DMS79 (cell line): Measurements from ENCODE around the gene AIRE.

Experiments
- DNase-seq: peaks from one replicate; lab custom pipeline; 2025; lab: John Stamatoyannopoulos, UW

The AIRE gene

DNA sequence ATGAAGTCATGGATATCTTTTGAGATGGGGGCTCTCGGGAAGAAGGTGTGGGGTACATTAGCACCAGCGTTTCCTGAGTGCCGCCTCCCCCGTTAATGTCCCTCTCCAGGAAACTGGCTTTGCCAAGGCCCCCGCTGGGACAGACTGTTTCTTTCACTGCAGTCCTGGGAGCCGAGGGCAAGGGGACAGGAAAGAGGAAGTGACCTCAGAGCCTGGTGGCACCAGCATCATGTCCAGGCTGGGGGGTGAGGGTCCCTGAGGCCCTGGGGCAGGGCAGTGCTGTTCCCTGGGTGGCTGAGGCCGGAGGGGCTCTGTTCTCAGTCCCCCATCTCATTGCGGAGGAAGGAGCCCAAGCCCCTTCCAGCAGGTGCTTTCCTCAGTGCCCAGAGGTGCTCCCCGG is 20.0 kb downstream of the AIRE start:
- DNase-seq = no peak

DNA sequence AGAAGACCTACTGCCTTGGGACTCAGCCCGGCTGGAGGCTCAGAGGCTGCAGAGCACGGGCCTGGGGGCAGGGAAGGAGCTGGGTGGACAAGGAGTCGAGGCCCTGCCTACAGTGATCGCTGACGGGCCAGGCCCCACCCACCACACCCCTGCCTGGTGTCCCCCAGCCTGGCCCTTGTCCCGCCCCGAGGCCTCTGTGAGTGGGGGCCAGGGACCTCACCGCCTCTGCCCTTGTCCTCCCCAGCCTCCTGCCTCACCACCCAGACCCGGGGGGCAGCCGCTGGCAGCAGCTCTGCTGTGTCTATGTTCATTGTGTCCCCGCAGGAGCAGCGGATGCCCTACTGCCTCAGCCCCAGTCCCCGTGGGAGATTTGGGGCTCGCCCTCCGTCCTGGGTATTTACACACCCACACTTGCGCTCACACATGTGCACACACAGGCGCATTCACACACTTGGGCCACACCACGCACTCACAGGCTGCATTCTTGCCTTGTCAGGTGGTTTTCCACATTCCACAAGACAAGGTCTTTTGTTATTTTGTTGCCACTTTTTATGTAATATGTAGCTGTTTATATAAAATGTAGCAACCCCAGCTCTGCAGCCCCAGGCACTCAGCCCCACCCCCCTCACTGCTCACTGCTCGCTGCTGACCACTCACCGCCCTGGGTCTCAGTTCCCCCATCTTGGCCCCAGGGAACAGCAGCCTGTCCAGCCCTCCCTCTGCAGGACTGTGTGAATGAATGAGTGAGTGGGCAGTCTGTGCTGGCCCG is 21.4 kb downstream of the AIRE start:
- no peak for DNase-seq

DNA sequence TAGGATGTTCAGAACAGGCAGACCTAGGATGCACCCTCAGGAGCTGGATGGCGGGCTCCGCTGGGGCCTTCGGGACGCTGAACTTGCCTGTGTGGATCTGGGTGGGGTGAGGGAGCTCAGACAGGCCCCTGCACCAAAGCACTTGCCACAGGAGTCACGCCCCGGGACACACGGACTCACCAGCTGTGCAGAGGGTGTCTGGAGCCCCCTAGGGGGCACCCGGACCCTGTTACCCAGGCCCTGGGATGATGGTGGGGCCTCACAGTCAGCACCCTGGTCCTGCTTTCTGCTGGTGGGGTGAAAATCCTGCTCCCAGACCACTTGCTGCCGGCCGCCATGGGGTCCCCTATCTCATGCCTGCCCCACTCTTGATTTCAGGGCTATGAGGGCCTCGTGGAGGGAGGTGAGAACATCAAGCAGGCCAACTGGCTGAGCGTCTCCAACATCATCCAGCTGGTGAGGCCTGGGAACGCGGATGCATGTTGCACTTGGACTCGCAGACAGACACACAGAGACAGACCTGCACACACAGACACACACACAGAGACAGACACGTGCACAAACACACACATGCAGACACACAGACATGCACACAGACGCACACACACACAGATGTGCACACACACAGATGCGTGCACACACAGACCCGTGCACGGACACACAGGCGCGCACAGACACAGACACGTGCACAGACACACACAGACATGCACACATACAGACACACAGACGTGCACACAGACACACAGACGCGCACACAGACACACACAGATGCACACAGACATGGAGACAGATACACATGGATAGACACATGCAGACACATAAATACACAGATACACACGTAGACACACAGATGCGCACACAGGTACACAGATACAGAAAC is 25.2 kb downstream of the AIRE start:
- DNase-seq = no peak

DNA sequence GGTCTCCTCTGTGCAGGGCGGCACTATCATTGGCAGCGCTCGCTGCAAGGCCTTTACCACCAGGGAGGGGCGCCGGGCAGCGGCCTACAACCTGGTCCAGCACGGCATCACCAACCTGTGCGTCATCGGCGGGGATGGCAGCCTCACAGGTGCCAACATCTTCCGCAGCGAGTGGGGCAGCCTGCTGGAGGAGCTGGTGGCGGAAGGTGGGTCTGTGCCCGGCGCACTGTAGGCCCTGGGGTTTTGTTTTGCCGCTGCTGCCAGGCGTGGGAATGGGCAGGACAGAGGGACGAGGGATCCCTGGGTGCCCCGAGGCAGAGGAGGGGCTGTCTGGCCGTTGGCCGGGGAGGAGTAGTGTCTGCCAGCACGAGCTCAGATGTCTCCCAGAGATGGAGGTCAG is 26.4 kb downstream of the AIRE start:
- no peak for DNase-seq

DNA sequence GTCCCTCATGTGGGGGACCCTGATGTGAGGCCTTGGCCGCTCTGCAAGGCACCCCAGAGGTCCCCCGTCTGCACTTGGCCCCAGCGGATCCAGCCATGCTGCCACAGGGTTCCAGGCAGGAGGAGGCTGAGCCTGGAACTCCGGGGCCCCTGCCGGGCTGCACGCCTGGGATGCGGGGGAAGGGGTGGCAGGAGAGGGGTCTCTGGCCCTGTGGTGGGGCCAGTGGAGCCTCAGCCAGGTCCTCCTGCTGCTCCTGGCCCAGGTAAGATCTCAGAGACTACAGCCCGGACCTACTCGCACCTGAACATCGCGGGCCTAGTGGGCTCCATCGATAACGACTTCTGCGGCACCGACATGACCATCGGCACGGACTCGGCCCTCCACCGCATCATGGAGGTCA is 27.0 kb downstream of the AIRE start:
- no peak for DNase-seq

DNA sequence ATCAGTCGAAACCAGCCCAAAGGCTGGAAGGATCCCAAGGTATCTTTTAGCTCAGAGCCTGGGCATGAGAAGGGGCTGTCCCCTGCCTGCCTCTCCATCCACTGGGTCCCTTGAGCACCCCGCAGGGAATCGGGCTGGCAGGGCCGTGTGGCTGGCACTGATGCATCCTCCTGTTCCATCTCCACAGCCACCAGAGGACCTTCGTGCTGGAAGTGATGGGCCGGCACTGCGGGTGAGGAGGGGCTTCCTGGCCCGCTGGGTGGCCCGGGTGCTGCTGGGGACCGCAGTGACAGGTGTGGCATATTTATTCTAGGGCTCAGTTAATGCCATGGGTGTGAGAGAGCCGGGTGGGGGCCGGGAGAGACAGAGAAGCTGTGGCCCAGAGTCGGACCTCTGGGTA is 27.8 kb downstream of the AIRE start:
- no peak for DNase-seq

DNA sequence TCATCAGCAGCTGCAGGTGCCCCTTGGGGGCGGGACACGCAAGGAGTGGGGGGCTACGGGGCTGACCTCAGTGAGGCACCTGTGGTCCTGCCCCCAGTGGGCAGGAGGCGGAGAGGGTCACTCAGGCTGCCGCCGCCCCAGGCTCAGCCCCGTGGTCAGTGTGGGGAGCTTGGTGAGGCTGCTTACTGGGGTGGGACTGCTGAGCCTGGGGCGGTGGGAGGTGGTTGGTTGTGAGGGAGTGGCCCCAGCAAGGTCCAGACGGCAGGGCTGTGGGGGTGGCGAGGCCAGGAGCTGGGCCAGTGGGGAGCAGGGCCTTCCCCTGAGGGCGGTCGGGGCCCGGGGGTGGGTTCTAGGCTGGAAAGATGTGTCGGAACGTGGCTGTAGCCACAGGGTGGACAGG is 28.5 kb downstream of the AIRE start:
- DNase-seq = no peak

DNA sequence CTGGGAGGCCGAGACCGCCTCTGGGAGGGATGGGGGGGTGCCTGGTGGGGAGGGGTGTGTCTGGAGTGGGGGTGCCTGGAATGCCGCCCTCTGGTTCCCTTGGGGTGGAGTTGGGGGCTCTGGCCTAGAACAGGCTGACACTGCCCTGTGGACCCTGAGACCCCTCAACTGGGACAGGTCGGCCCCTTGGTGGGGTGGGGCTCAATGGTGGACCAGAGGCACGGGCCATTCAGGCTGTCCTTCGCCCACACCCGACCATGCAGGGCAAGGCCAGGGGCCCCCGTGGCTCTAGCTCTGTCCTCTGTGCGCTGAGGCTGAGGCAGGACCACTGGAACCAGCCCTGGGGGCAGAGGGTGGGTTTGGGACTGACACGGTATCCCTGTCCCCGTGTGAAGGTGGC is 28.9 kb downstream of the AIRE start:
- no peak for DNase-seq

DNA sequence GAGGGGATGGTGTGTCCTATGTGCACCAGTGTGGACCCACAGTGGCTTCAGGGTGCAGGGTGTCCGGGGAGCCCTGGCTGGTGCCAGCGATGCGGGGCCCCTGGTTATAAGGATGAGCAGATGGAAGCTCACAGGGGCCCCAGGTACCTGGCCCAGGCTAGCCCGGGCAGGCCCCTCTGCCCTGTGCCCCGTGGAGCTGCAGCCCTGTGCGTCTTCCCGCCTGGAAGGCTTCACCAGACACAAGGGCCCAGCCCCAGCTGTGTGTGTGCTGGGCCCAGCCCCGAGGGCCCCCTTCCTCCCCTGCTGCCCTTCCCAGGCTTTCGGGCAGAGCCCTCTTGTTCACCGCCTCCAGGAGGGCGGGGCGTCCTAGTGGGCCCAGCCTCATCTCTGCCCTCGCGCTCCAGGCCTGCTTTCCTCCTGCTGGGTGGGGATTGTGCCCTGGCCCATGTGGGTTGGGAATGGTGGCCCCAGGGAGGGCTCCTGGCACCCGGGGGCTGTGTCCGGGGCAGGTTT is 30.1 kb downstream of the AIRE start:
- no peak for DNase-seq

DNA sequence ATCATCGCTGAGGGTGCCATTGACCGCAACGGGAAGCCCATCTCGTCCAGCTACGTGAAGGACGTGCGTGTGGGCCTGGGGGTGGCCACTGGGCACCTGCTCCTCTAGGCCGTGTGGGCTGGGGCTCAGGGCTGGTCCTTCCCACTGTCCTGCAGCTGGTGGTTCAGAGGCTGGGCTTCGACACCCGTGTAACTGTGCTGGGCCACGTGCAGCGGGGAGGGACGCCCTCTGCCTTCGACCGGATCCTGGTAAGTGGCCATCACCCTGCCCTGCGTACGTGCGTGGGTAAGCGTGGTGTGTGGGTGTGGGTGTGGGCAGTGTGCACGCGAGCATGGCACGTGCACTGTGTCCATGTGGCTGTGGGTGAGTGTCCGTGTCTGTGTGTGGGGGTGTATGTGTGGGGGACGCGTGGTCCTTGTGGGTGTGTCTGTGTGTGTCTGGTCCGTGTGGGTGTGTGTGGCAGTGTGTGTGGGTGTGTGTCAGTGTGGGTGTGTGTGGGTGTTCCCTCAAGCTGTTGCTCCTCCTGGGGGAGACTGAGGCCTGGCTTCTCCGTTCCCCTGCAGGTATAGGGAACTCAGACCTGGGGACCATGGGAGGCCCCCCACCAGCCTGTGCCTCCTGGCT is 30.7 kb downstream of the AIRE start:
- DNase-seq = no peak

DNA sequence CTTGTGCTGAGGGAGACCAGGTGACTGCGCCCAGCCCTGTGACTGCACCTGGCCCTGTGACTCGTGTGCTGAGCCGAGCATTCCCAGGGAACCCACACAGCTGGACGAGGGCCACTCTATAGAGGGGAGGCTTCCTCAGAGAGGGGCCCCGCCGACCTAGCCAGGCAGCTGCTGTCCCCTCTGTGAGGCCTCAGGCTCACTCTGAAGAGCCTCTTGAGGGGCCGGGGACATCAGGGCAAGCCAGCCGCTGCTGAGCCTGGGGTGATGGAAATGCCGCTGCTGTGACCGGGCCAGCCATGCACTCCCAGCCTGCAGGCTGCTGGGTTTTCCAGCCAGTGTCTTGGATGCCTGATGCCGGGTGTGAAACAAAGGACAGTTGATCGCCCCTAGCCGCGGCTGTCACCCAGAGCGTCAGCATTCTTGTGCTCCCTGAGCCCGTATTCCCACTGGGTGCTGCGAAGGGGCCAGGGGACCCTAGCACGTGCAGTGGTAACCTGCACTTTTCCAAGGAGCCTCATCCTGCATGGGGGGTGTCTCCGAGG is 31.6 kb downstream of the AIRE start:
- no peak for DNase-seq

DNA sequence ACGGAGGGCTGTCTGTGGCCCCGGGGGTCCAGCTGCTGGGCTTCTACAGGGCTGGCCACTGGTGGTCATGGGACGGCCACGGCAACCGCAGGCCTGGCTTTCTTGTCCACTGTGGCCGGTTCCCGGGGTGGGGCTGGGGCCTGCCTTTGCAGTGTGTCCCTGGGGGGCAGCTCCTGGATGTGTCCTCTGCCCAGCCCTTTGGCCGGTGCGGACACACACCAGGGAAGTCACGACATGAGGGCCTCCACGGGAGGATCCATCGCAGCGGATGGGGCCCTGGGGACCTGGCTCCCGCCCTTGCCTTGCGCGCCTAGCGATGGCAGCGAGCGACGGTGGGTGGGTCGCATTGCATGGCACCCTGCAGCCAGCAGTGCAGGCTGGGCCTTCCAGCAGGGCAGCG is 32.2 kb downstream of the AIRE start:
- DNase-seq = no peak

DNA sequence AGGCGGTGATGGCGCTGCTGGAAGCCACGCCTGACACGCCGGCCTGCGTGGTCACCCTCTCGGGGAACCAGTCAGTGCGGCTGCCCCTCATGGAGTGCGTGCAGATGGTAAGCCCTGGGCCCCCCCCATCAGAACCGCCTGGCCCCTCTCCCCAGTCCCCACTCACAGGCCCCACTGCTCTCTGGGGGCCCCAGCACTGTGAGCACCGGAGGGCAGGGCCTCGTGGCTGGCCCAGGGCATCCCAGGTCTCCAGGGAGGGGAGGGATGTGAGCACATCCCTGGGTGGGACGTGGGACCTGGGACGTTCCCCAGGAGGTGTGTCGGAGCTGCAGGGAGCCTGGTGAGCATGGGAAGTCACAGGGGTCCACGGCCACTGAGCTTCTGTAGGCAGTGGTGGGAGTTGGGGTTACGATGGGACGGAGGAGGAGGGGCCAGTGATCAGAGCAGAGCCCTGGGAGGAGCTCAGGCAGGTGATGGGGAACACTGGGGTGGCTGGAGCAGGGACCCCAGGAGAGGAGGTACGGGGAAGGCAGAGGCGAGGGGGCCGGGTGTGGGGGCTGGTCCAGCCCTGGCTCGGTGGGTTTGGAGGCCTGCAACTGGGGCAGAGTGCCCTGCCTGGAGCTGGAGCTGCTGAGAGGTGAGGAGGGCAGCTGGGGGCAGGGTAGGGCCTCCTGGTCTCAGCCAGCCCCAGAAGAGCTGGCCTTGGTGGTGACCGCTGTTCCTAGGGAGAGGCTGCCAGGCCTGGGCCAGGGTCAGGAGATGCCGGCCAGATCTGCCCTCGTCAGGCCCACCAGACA is 33.0 kb downstream of the AIRE start:
- no peak for DNase-seq

DNA sequence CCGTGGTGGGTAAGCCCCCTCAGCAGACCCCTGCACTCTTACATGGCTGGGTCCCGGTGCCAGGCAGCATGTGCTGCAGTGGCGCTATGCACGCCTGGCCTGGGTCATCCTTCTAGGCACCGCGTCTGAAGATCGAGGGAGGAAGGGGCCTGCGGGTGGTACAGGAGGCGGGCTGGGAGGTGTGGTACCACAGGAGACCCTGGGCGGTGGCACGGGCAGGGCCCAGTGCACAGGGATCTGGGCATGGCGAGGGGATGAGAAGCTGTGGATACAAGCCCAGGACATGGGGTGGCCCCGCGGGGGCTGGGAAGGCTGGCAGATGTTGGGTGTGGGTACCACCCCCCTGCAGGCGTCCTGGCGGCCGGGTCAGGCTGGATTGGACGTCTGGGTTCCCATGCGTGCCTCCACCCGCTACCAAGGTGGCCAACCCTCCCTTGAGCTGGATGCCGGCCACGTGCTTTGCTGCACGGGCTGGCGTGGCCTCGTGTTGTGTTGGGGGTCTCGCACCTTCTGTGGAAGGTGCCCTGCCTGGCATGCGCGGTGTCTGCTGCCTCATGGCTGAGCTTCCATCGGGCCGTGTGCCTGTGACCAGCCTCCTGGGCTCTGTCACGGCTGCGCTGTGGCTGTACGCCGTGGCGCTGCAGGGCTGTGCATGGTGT is 33.9 kb downstream of the AIRE start:
- no peak for DNase-seq

DNA sequence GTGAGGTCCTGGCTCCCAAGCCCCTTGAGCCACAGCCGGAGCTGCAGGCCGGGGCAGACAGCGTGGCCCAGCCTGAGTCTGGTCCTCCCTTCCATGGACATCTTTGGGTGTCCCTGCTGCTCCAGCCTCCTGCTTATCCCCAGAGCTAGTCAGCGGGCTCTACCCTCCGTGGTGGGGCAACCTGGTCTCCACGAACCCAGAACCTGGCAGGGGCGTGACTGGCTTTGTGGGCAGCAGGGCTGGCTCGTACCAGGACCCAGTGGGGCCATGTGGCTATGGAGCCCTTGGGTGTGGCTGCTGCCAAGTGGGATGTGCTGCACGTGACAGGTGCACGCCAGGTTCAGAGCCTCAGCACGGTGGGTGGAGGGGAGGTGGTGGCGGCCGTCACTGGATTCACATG is 35.2 kb downstream of the AIRE start:
- no peak for DNase-seq

DNA sequence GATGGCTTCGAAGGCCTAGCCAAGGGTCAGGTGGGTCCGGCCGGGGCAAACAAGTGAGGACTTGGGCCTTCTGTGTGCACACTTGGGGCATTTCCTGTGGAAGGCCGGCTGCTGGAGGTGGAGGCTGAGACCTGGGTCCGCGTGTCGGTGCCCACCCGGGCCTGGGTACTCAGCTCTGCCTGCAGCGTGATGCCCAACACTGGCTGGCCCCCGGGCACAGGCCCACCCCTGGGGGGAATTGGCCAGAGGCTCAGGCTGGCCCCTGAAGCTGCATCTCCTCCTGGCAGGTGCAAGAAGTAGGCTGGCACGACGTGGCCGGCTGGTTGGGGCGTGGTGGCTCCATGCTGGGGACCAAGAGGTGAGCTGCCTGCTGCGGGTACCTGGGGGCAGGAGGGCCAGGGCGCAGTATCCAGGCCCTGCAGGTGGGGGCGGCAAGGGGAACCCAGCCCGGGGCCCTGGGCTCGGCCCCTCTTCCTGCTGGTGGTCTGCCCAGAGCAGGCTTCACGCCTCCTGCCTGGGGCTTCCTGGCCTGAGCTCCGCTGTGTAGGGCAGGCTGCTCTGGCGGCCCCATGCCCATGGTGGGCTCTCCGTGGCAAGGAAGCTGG is 36.3 kb downstream of the AIRE start:
- no peak for DNase-seq

DNA sequence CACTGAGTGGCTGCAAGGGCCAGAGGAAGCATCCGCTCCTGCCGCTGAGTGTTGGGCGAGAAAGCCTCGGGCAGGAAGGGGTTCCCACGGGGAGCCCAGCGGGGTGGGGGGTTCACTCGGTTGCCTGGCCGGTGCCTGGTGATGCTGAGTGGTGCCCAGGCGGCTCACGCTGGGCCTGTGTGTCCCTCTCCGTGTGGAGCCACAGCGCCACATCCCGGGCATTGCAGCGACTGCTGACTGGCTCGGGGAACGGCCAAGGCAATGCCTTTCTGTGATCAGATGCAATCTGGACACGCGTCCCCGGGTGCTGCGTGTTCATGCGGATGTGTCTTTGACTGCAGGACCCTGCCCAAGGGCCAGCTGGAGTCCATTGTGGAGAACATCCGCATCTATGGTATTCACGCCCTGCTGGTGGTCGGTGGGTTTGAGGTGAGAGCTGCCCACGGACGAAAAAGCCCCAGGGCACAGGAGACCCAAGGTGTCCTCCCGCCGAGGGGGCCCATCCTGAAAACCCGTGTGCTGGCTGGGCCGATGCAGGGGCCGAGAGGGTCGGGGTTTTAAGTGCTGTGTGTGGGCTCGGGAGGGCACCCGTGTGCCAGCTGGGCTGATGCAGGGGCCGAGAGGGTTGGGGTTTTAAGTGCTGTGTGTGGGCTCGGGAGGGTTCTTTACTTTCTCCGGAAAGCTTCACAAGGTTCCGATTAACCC is 37.1 kb downstream of the AIRE start:
- no peak for DNase-seq

DNA sequence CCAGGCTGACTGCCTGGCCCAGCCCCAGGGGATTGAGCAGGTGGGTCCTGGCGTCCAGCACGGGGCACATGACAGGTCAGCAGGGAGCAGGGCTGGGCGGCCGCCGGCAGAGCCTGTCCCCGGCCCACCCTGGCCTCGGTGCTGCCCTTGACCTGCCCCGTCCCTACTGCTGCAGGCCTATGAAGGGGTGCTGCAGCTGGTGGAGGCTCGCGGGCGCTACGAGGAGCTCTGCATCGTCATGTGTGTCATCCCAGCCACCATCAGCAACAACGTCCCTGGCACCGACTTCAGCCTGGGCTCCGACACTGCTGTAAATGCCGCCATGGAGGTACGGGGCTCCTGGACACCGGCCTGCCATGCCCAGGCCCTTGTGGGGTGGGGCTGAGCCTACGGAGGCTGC is 37.9 kb downstream of the AIRE start:
- no peak for DNase-seq

DNA sequence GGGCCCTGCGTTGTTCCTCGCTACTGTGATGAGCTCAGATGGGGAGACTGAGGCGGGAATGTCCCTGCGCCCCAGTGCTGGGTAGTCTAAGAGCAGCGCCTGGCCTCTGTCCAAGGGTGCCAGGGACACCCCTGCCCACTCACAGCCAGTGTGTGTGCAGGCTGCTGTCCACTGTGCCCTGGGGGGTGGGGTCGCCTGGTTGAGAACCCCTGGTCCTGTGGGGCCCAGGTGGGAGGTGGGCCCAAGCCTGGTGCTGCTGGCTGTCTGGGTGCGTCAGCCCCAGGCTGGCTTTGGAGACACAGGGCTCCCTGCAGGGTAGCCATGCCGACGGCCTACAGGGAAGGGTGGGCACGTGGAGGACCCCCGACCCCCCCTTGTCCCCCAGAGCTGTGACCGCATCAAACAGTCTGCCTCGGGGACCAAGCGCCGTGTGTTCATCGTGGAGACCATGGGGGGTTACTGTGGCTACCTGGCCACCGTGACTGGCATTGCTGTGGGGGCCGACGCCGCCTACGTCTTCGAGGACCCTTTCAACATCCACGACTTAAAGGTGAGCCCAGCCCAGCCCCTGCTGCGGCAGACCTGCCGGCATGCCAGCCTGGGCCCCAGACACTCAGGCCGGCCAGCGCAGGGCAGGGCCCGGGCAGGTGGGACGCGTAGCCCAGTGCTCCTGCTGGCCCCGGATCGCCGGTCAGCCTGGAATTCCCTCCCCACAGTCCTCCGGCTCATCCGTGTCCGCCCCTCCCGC is 38.6 kb downstream of the AIRE start:
- DNase-seq = no peak

DNA sequence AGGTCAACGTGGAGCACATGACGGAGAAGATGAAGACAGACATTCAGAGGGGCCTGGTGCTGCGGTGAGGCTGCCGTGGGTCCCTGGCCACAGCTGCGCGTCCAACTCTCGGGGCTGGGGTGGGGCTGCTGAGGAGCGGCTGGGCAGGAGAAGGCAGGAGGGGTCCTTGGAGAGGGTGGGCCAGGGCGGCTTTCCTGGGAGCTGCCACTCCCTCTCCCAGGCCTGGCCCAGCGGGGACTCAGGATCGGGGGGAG is 39.1 kb downstream of the AIRE start:
- no peak for DNase-seq
